ENCODE measurements around the gene EIF4G3.
A peak's percentile ranks its signal among the peaks of the same experiment; 100 is the strongest.
"Not testable (repeated sequence)": the region's sequence is repeated elsewhere in the genome, so short reads cannot be mapped to it uniquely, and the experiment has no call there.

EIF4G3 gene

GRCh38 chr1:20789598-20789997, 387.1 kb downstream of the EIF4G3 start:
- intact Hi-C loops (cut with DNase I), result loop anchor here (5.0 kb wide), 1 partner anchor 388 kb away; the partner anchor contains the start of gene EIF4G3
- DNase-seq, result not testable (repeated sequence)

- intact Hi-C loops (cut with DNase I), result loop anchor here (5.0 kb wide), 1 partner anchor 389 kb away; the partner anchor contains the start of gene EIF4G3
- no peak for DNase-seq
Observed at GRCh38 chr1:20787840-20788795, 388.6 kb downstream of the EIF4G3 start.

GRCh38 chr1:20787029-20787839, 389.5 kb downstream of the EIF4G3 start, which contains the start of gene HP1BP3:
Gene HP1BP3 (minus strand): TSS chr1:20787307. CDS start chr1:20780440, 6,867 bp downstream.
- intact Hi-C loops (cut with DNase I), result loop anchor here (5.0 kb wide), 1 partner anchor 390 kb away; the partner anchor contains the start of gene EIF4G3
- DNase-seq, result peak; percentile 58 to 97 (median 68)

GRCh38 chr1:20786253-20787028, 390.3 kb downstream of the EIF4G3 start:
- intact Hi-C loops (cut with DNase I), result loop anchor here (5.0 kb wide), 1 partner anchor 391 kb away; the partner anchor contains the start of gene EIF4G3
- peak; percentile 89 to 99 (median 92) for DNase-seq

- intact Hi-C loops (cut with DNase I), result loop anchor here (5.0 kb wide), 1 partner anchor 391 kb away; the partner anchor contains the start of gene EIF4G3
- no peak for DNase-seq
Observed at GRCh38 chr1:20785907-20786252, 390.8 kb downstream of the EIF4G3 start.

GRCh38 chr1:20775700-20776099, 401.0 kb downstream of the EIF4G3 start:
- no peak for DNase-seq
- intact Hi-C loops (cut with DNase I), result no loop called here

- intact Hi-C loops (cut with DNase I), result no loop called here
- DNase-seq, result no peak
Observed at GRCh38 chr1:20771780-20772179, 404.9 kb downstream of the EIF4G3 start.

GRCh38 chr1:20770314-20771087, 406.2 kb downstream of the EIF4G3 start:
- no peak for DNase-seq
- intact Hi-C loops (cut with DNase I), result no loop called here

- intact Hi-C loops (cut with DNase I), result no loop called here
- no peak for DNase-seq
Observed at GRCh38 chr1:20767271-20767670, 409.4 kb downstream of the EIF4G3 start.

GRCh38 chr1:20763417-20763816, 413.3 kb downstream of the EIF4G3 start:
- intact Hi-C loops (cut with DNase I), result no loop called here
- DNase-seq, result no peak

- intact Hi-C loops (cut with DNase I), result no loop called here
- no peak for DNase-seq
Observed at GRCh38 chr1:20760322-20760721, 416.4 kb downstream of the EIF4G3 start.

Data from posterior cingulate gyrus (tissue), 11 donors.